ENCODE measurements around the gene ECHDC3. TPM values are rescaled to one million over a fixed set of nuclear protein-coding genes. Genes with fewer than 3 reads are reported as not detected.

ECHDC3 gene
- total RNA-seq, 1 experiment from 2014 or later: 13.0 TPM

- Histone ChIP-seq H3K4me3 (replicated peaks in 1 of 2; ENCODE audit: low read depth in 1 of 2, low read length in 2 of 2) (no peak overlapping the region), H3K79me2 (ENCODE audit: insufficient read depth, low read length) (no peaks in the 10 kb centered on the region), H3K27me3 (ENCODE audit: insufficient read depth, low read length) (no peaks in the 10 kb centered on the region), H3K9me2 (ENCODE audit: insufficient read depth) (no peaks in the 10 kb centered on the region), H3K4me2 (ENCODE audit: low read length) (no peak overlapping the region), H4K20me1 (ENCODE audit: insufficient read depth) (no peaks in the 10 kb centered on the region), H3K9me3 (ENCODE audit: control insufficient read depth in 1 of 2, insufficient read depth in 1 of 2, low read depth in 1 of 2, low read length in 2 of 2) (no peaks in the 10 kb centered on the region), H3K27ac (ENCODE audit: low read depth, low read length) (no peak overlapping the region), H3K9ac (ENCODE audit: low read length) (no peak overlapping the region), H2AFZ (ENCODE audit: low read depth, low read length, poor library complexity, severe bottlenecking) (no peak overlapping the region), H3K36me3 (ENCODE audit: control insufficient read depth in 1 of 2, insufficient read depth in 2 of 2, low read length in 2 of 2) (no peaks in the 10 kb centered on the region), H3K4me1 (ENCODE audit: control insufficient read depth in 1 of 2, insufficient read depth in 2 of 2, low read length in 2 of 2) (peaks cover 2 to 24% of the 10 kb centered on the region in 2 experiments; a peak in 3 of 4 replicates)
- intact Hi-C loops (cut with micrococcal nuclease): no loop called here
- ChIA-PET RAD21 (ENCODE audit: low non-redundant PET in 1 of 2, low total read pairs in 2 of 2, uncharacterized antibody in 2 of 2, unreplicated experiment in 2 of 2) (no interaction called here), POLR2A (no interaction called here), CTCF (no interaction called here)
- DNase-seq (ENCODE audit: low read depth, low spot score): no peak
- BruUV-seq (replicated peaks): no TSS peak
- ATAC-seq: no peak
- TF ChIP-seq JUND (IDR thresholded peaks at IDR 0.05): no peak
These were observed 48.8 kb upstream of the ECHDC3 start for GRCh38 chr10:11693376-11693775.

- no peaks in the 10 kb centered on the region for H4K20me1 ChIP-seq (ENCODE audit: insufficient read depth)
- H3K4me3 ChIP-seq (replicated peaks in 1 of 2; ENCODE audit: low read depth in 1 of 2, low read length in 2 of 2): no peak overlapping the region
- H3K9ac ChIP-seq (ENCODE audit: low read length): no peak overlapping the region
- no peak overlapping the region for H3K27ac ChIP-seq (ENCODE audit: low read depth, low read length)
- intact Hi-C loops (cut with micrococcal nuclease): no loop called here
- DNase-seq (ENCODE audit: low read depth, low spot score) (no peak), ATAC-seq (no peak)
- no TSS peak for BruUV-seq (replicated peaks)
- H3K27me3 ChIP-seq (ENCODE audit: insufficient read depth, low read length): no peaks in the 10 kb centered on the region
- ChIA-PET POLR2A (no interaction called here), CTCF (no interaction called here), RAD21 (ENCODE audit: low non-redundant PET in 1 of 2, low total read pairs in 2 of 2, uncharacterized antibody in 2 of 2, unreplicated experiment in 2 of 2) (no interaction called here)
- no peak overlapping the region for H2AFZ ChIP-seq (ENCODE audit: low read depth, low read length, poor library complexity, severe bottlenecking)
- 0 out of 4 replicates have a peak, but pooled peaks cover 0 to 7% of the 10 kb centered on the region in 2 experiments for H3K4me1 ChIP-seq (ENCODE audit: control insufficient read depth in 1 of 2, insufficient read depth in 2 of 2, low read length in 2 of 2)
- no peaks in the 10 kb centered on the region for H3K36me3 ChIP-seq (ENCODE audit: control insufficient read depth in 1 of 2, insufficient read depth in 2 of 2, low read length in 2 of 2)
- H3K9me2 ChIP-seq (ENCODE audit: insufficient read depth): no peaks in the 10 kb centered on the region
- H3K9me3 ChIP-seq (ENCODE audit: control insufficient read depth in 1 of 2, insufficient read depth in 1 of 2, low read depth in 1 of 2, low read length in 2 of 2): no peaks in the 10 kb centered on the region
- H3K79me2 ChIP-seq (ENCODE audit: insufficient read depth, low read length): no peaks in the 10 kb centered on the region
- H3K4me2 ChIP-seq (ENCODE audit: low read length): no peak overlapping the region
- TF ChIP-seq MAX (IDR thresholded peaks at IDR 0.05): no peak
- TF ChIP-seq SRF (IDR thresholded peaks at IDR 0.05; ENCODE audit: low read depth): no peak
- no peak for TF ChIP-seq EZH2phosphoT487 (IDR thresholded peaks at IDR 0.05; ENCODE audit: borderline replicate concordance)
- no peak for TF ChIP-seq ZBTB33 (IDR thresholded peaks at IDR 0.05; ENCODE audit: extremely low read depth, insufficient replicate concordance, low read length)
- TF ChIP-seq ATF3 (IDR thresholded peaks at IDR 0.05): no peak
- no peak for TF ChIP-seq ELF1 (IDR thresholded peaks at IDR 0.05; ENCODE audit: borderline replicate concordance, low read depth)
- no peak for TF ChIP-seq ZNF274 (IDR thresholded peaks at IDR 0.05; ENCODE audit: low read depth, low read length)
- TF ChIP-seq YY1 (IDR thresholded peaks at IDR 0.05; ENCODE audit: extremely low read depth, insufficient replicate concordance, low read depth, low read length): no peak
- TF ChIP-seq REST (IDR thresholded peaks at IDR 0.05; ENCODE audit: low read depth): no peak
- TF ChIP-seq RAD21 (IDR thresholded peaks at IDR 0.05; ENCODE audit: low read depth): no peak
- no peak for TF ChIP-seq SP1 (IDR thresholded peaks at IDR 0.05; ENCODE audit: low read depth)
- no peak for TF ChIP-seq POLR2AphosphoS5 (IDR thresholded peaks at IDR 0.05; ENCODE audit: low read depth, low read length)
- TF ChIP-seq CBX3 (IDR thresholded peaks at IDR 0.05; ENCODE audit: low read depth): no peak
- TF ChIP-seq CEBPB (IDR thresholded peaks at IDR 0.05; ENCODE audit: low read depth): no peak
- TF ChIP-seq EGR1 (IDR thresholded peaks at IDR 0.05; ENCODE audit: low read depth): no peak
- no peak for TF ChIP-seq FOSL1 (IDR thresholded peaks at IDR 0.05; ENCODE audit: low read depth)
- no peak for TF ChIP-seq ZFX (IDR thresholded peaks at IDR 0.05)
These were observed 46.4 kb upstream of the ECHDC3 start for GRCh38 chr10:11695779-11696178.
